HG02884 (cell line): ENCODE measurements around the gene CASD1.

Source experiments
- ATAC-seq: cut with Tn5 transposase; IDR thresholded peaks from one replicate; pipeline ENCODE4 v1.9.1; 2021; ENCODE audit warnings: mild to moderate bottlenecking, moderate library complexity; ENCODE audit not compliant: unreplicated experiment

Gene CASD1

GRCh38 chr7:94512735-94513564 is 3.3 kb downstream of the CASD1 start:
- no peak for ATAC-seq

GRCh38 chr7:94513565-94513860 is 3.9 kb downstream of the CASD1 start:
- no peak for ATAC-seq

GRCh38 chr7:94514140-94514889 is 4.7 kb downstream of the CASD1 start:
- no peak for ATAC-seq

- no peak for ATAC-seq
Observed at GRCh38 chr7:94514917-94515316, 5.3 kb downstream of the CASD1 start.

GRCh38 chr7:94525923-94526322 is 16.3 kb downstream of the CASD1 start:
- no peak for ATAC-seq

- ATAC-seq = no peak
Observed at GRCh38 chr7:94529516-94529915, 19.9 kb downstream of the CASD1 start.

- no peak for ATAC-seq
Observed at GRCh38 chr7:94530109-94530508, 20.5 kb downstream of the CASD1 start.

GRCh38 chr7:94532676-94533075 is 23.1 kb downstream of the CASD1 start:
- no peak for ATAC-seq

- ATAC-seq = no peak
Observed at GRCh38 chr7:94540428-94540827, 30.8 kb downstream of the CASD1 start.

GRCh38 chr7:94547126-94547525 is 37.5 kb downstream of the CASD1 start:
- ATAC-seq = no peak

- peak; percentile 89 for ATAC-seq
Observed at GRCh38 chr7:94556028-94556427, 46.4 kb downstream of the CASD1 start.

GRCh38 chr7:94557215-94557614 is 47.6 kb downstream of the CASD1 start:
- no peak for ATAC-seq

- ATAC-seq = no peak
Observed at GRCh38 chr7:94559972-94560371, 50.4 kb downstream of the CASD1 start.

GRCh38 chr7:94561841-94562514 is 52.4 kb downstream of the CASD1 start:
- no peak for ATAC-seq

- ATAC-seq = no peak
Observed at GRCh38 chr7:94562525-94562924, 52.9 kb downstream of the CASD1 start.

- no peak for ATAC-seq
Observed at GRCh38 chr7:94565247-94565894, 55.8 kb downstream of the CASD1 start.

GRCh38 chr7:94567396-94567795 is 57.8 kb downstream of the CASD1 start:
- ATAC-seq = no peak

- ATAC-seq = no peak
Observed at GRCh38 chr7:94571816-94572215, 62.2 kb downstream of the CASD1 start.

- ATAC-seq = no peak
Observed at GRCh38 chr7:94575646-94576045, 66.0 kb downstream of the CASD1 start.

- ATAC-seq = no peak
Observed at GRCh38 chr7:94576316-94576715, 66.7 kb downstream of the CASD1 start.

GRCh38 chr7:94577357-94577756 is 67.7 kb downstream of the CASD1 start:
- no peak for ATAC-seq
